ENCODE data around the gene APOB.

The APOB gene

DNA sequence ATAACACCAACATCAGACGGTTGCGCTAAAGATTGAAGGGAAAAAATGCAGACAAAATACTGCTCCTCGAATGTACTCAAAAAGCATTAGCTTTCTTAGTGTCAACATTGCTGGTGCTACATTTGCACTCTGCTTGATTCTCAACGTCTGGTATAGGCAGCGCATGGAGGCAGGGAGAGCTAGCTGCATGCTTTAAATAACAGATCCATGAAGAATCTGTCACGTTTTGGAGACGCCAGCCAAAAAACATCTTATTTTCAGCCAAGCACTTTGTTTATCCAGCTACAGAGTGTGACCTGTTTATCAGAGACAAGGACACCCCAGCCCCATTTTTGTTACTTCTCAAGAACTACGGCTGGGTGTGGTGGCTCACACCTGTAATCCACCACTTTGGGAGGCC is 59.5 kb downstream of the APOB start:
- no peak for DNase-seq (ENCODE audit: low read depth in 2 of 2)

DNA sequence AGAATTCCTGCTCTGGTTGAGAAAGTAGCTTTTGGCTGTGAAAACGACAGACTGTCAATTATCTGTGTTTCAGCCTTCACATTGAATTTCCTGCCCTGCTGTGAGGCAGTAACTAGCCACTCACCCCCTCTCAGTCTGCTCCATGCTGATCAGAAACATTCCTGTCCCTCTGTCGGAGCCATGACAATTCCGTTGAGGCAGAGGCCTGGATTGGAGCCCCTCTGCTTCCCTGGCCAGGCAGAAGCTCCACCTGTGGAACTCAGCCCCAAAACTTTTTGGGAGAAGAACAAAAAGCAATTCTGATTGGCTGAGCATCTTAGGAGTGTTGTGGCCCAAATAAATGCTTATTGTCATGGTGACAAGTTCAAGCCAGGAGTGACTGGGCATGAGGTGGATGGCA is 60.0 kb downstream of the APOB start:
- DNase-seq (ENCODE audit: low read depth in 2 of 2), result no peak

DNA sequence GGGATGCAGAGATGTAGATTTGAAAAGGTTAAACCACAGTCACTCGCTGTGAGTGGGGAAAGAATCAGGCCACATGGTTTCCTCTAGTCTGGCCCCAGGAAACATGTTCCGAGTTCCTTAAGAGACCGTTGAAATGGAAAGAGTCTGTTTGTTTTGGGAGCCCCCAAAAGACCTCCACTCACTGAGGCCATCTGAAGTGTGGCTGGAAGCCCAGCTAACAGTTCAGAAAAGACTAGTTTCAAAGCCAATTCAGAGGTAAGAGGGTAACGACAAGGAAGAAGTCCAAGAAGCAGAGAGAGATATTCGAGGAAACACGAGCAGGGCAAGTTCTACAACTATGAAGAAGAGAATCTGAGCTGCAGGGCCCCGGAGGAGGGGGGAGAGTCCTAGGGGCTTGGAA is 61.0 kb downstream of the APOB start:
- DNase-seq (ENCODE audit: low read depth in 2 of 2), result no peak

DNA sequence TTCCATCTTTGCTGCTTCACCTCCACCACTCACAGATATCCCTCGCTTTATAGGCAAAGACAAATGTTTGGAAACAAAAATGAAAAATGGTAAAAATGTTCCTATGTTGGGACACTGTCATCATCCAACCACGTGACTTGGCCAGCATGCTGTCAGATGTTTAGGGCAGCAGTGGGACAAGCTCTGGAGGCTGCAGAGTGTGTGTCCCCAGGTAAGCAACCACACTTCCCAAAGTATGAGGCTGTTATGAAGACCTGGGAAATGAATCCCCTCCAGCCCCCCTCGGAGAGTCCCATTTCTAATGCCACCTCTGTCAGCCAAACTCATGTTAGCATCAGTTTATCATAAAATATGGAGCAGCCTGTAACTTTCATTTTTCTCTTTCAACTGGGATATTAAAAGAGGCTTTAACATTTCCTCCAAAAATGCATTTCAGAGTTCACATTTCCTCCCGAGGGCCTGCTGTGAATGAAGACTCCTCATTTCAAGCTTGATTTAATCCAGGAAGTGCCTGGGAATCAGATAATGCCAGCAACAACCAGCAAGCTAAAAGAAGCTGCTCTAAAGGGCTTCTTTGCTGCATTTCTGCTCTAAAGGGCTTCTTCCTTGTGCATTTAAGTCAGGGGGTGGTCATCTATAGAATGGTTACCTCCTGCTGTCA is 66.2 kb downstream of the APOB start:
- no peak for DNase-seq (ENCODE audit: low read depth in 2 of 2)

DNA sequence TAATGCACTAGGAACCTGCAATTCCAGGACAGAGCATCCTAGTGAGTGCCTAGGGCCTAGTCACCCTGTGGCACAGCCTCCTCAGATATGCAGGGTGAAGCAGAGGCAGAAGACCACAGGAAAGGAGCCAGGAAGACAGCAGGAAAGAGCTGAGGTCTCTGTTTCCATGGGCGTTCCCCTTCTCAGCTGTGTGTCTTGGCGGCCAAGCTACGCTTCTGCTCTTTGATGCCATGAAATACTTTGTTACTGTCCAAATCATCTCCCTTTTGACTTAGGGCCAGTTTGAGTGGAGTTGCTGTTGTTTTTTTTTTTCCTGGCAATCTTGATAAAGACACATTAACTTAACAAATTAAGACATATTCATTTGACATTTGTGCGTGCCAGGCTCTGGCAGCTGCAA is 67.3 kb downstream of the APOB start:
- no peak for DNase-seq (ENCODE audit: low read depth in 2 of 2)

DNA sequence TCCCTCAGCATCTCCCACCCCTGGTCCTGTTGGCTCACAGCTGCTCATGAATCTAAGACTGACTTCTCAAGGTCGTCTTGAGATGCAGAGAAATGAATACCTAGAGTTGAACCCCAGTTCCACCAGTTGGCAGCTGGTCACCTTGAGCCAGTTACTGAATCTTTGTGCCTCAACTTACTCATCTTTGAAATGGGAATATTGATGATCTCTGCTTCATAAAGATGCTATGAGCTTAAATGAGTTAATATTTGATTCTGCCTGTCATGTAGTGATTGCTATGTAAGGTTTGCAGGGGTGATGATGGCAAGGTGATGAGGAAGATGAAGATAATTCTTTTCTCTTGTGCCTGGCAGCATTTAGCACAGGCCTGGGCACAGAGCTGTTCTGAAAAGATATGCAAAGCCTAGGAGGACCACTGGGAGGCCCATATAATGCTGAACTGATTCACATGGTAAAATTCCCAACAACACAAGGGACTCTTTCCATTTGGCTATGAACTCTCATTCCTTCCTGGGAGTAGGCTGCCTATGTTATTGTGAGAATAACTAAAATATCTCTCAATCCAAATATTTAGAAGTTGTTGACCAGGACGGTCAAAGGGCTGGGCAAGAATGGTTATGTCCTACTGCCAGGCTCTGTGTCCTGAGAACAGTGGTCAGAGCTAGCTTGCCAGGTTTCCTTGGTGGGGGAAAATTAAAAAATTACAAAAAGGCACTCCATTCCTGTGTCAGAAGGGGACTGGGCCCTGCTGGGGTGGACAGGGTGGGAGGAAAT is 70.9 kb downstream of the APOB start:
- no peak for DNase-seq (ENCODE audit: low read depth in 2 of 2)

DNA sequence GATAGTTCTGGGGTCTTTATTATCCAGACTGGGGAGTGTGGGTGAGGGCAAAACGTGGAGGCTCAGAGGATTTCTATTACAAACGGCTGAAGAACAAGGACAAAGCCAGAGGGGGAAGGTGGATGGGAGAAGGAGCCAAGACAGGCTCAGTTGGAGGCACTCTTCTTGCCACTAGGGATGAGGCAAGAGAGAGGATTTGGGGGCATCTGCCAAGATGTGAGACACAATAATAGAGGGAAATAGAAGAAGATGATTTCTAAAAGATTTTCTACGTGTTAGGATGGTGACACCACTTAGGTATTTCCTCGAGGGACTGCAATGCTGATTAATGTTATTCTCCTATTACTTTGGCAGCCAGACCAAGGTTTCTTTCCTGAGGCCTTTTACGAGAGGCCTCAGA is 71.8 kb downstream of the APOB start:
- no peak for DNase-seq (ENCODE audit: low read depth in 2 of 2)

DNA sequence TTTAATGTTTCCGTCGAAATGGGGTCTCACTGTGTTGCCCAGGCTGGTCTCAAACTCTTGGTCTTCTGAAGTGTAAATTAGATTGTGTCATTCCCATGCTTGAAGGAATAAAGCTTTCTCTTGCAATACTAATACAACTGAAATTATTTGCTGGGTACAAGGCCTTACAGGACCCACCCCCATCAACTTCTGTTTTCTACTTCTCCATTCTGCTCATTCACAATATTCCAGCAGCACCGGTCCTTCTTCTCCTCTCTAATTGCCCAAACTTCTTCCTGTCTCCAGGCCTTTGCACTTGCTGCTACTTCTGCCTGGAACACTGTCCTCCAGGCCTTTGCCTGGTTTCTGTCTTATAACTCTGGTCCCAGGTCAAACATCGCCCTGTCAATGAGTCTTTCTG is 73.8 kb downstream of the APOB start:
- DNase-seq (ENCODE audit: low read depth in 2 of 2), result no peak

DNA sequence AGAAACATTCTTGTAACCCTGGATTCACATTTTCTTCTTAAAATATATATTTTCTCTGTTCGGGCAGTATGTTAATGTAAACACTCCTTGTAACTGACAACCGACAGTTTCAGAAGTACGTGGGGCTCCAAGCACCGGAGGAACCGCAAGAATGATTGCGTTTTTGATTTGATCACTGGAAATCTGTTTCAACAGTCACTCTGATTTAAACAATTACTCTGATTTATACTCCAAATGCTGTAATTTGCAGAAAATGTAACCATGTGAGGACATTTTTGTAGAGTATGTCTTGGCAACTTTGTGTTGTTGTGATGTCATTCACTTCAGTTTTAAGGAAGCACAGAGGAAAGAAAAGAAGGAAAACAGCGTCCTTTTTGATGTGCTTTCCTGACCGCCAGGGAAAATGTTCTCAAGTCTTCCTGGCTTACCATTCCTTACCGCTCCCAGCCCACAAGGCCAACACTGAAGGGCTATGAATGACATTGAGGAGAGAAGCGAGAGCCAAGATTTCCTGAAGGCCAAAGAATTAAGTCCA is 77.7 kb downstream of the APOB start:
- DNase-seq (ENCODE audit: low read depth in 2 of 2), result no peak

DNA sequence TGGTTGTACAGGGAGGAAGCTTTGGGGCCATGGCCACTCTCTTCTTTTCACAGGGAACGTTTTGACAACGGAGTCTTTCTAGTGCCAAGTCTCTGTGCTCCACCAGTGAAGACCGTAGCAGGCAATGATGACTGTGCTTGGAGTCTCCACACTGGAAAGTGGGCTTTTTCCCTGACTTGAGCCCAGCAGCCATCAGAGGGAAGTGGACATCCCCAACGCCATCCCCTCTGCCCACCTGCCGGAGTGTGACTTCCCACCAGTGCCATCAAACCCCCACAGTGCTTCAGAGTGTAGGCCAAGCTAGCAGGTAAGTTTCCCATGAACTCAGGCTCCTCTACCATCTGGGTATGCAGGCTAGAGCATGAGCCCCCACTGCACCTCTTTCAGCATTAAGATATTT is 78.7 kb downstream of the APOB start:
- DNase-seq (ENCODE audit: low read depth in 2 of 2), result no peak

DNA sequence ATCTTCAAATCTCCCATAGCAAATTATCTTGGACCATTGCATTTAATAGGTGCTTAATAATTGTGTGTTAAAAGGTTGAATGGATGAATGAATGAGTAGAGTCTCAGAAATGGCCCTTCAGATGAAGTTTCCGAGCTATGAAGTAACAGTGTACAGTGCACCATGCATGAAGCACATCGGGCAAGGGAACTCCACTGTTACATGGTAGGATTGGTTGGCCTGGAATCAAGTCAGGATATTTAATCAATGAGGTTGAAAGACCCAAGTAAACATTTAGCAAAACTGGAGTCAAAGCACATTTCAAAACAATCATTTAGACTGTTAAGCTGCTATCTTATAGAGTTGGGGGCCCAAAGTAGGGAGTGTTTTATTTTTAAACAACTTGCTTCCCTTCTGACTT is 80.0 kb downstream of the APOB start:
- DNase-seq (ENCODE audit: low read depth in 2 of 2), result no peak

DNA sequence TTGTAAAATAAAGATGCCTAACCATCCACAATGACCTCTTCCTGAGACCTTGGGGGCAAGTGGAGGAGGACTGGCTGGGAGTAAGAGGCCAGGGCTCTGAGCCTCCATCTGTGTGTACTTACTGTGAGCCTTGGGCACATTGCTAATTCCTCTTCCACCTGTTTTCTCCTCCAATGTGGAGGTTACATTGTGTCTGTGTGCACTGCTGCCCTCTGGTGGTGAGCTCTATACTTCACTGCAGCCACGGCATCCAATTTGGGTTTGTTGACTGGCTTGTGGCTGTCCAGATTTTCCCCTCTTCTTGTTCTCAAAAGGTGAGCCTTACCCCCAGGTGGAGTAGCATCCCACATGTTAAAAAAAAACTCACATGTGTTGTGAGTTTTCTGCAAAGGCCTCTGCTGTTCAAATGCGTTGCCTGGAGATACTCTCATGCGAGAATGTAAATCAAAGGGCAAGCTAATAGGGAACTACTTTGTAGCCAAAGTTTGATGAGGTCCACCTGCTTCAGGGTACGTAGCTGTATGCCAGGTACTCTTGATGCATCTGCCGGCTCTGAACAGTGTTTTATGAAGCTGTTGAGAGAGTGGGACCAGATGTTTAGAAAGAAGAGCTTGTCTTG is 80.8 kb downstream of the APOB start:
- peak; percentile 12 to 42 for DNase-seq (ENCODE audit: low read depth in 2 of 2)

DNA sequence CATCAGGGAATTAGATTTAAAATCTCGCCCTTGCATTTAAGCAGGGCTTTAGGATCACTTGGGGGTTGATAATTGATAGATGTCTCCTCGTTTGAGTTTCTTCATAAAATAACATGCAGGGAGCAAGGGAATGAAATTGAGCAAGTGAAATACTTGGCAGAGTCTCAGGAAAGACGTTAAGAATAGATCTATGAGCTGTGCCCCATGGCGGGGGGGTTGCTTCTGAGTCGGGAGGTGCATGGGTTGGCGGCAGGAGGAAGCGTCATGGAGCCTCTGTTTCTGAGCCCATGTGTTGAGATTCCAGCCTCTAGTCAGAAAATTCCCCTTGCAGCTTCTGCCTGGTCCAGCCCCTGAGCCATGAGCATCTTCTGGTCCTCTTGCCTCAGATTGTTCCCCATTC is 82.0 kb downstream of the APOB start:
- DNase-seq (ENCODE audit: low read depth in 2 of 2), result no peak

DNA sequence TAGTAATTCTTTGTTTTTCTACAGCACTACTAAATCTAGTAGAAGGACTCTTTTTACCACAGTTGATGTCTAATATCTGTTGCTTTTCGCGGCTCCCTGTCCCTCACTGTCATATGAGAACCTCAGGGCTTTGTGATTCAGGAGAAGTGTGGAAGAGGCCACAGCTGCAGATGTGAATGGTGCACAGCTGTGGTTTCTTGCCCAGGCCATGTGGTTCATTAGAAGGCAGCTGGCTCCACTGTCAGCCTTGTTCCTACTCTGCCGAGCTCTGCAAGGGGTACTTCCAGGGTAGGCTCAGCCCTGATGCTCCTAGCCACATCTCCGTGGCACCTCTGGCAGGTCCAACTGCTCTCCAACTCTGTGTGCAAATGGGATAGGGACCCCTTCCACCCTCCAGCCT is 83.9 kb downstream of the APOB start:
- DNase-seq (ENCODE audit: low read depth in 2 of 2), result no peak

DNA sequence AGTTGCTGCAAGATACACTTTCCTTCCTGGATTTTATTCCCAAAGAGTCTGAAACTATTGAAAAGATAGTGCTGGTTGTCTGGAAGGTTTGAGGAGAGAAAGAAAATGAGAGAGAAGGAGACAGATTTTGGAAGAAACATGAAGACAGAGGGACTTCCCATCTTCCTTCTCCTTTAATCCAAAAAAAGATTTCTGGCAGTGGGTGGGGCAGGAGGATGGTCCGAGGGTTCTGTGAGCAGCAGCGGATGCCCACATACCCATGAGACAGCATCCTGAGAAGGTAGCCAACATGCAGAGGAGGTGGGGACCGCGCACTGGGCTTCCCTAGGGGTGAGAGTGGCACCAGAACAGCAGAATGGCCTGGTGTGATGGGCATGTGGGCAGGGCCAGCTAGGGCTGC is 84.6 kb downstream of the APOB start:
- no peak for DNase-seq (ENCODE audit: low read depth in 2 of 2)

DNA sequence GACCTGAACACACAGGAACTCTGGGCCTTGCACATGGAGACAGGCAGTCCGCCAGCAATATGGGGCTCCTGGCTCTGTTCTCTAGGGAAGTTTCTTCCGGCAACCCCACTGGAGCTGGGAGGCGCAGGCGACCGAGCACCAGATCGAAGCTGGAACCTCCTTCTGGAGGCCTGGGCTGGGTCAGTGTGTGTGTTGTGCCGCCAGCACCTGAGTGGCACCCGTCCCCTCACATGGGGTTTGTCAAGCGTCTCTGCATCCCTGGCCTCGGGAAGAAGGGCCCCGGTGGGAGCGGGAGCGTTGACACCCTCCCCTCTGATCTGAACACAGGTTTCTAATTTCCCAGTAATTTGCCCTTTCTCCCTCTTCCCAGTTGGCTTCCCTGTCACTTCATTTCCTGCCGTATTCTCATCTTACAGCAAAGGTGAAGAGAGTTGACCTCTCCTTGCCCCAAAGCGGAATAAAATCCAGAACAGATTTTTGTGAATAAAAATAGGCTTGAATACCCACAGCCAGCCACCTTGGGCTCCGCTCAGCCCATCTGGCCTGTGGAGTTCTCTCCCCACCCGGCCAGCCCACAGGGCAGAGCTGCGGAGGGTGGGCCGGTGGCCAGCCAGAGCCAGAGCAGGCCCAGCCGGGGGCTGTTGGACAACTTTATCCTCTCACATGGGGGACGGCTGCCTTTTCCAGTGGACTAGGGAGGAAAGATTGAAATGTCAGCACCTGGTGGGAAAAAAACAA is 85.9 kb downstream of the APOB start:
- DNase-seq (ENCODE audit: low read depth in 2 of 2), result no peak

DNA sequence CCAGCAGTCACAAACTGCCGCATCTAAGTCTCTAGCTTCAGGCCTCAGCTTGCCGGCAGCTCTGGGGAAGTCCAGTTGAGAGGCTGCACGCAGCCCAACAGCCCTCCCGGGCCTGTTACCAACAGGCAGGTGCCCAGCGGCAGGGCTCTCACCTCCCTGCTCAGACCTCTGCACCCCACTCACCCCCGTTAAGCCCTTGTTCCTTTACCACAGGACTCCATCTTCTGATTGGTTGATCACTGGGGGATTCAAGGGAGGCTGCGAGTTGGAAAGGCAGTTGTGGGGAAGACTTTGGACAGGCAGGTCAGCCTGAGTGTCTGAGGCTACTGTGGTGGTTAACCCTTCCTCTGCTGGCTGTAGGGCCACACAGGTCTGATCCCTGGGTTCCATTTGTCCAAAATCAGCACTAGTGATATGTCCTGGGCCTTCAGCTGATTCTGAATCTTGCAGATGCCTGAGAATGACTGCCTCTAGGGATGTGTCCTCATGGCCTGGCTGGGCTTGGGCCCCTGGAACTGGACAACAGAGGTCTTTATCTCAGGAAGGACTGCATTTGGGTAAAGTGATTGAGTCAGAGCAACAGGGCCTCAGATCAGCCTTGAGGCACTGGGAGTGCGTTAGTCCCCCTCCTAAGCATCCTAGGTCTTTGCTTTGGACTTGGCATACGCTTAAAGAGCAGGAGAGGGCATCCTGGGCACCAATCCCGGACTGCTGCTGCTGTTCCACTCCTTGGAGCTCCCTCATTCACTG is 88.4 kb downstream of the APOB start:
- DNase-seq (ENCODE audit: low read depth in 2 of 2), result no peak

DNA sequence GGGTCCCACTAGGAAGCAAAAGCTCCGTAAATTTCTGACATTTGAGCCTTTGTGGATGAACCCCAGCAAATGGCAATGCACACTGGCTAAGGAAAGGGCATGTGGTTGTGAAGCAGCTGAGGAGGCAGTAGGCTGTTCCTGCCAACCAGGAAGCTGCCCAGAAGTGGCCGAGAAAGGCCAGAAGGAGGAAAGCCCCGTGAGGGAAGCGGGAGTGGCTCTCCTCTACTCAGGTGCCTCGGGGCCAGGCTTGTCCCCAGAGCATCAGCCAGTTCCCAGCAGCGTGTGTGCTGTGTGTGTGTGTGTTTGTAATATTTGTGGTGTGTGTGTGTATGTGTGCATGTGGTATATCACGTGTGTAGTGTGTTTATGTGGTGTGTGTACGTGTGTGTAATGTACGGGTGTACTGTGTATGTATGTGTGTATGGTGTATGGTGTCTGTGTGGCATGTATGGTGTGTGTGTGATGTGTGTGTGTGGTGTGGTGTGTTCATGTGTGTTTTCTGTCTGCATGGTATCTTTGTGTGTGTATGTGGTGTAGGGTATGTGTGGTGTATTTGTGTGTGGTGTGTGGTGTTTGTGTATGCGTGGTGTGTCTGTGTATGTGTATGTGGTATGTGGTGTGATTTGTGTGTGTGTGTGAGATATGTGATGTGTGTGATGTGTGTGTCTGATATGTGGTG is 90.6 kb downstream of the APOB start:
- no peak for DNase-seq (ENCODE audit: low read depth in 2 of 2)

Data from stimulated activated CD8-positive, alpha-beta memory T cell treated with anti-CD3 and anti-CD28 coated beads, Interleukin-15, amount 100 ng/mL, for 48 hours (primary cell).